GM18511 (cell line): ENCODE results near the gene RTKN2.
A peak's percentile ranks its signal among the peaks of the same experiment; 100 is the strongest.
"Not testable (repeated sequence)": the region's sequence is repeated elsewhere in the genome, so short reads cannot be mapped to it uniquely, and the experiment has no call there.

Source experiments
- ATAC-seq: cut with Tn5 transposase; IDR thresholded peaks from one replicate; pipeline ENCODE4 v1.9.1; 2021; ENCODE audit warnings: mild to moderate bottlenecking, moderate library complexity; ENCODE audit not compliant: unreplicated experiment

RTKN2 gene

GRCh38 chr10:62268399-62269114 is at the start of gene RTKN2:
RTKN2 (minus strand) TSS chr10:62268844; CDS start chr10:62268610, 234 bp downstream.
- ATAC-seq: peak; percentile 78

GRCh38 chr10:62317257-62317656 is 48.6 kb upstream of the RTKN2 start:
- no peak for ATAC-seq

- ATAC-seq: no peak
Observed at GRCh38 chr10:62309254-62309653, 40.6 kb upstream of the RTKN2 start.

- ATAC-seq: no peak
Observed at GRCh38 chr10:62308101-62308500, 39.5 kb upstream of the RTKN2 start.

DNA sequence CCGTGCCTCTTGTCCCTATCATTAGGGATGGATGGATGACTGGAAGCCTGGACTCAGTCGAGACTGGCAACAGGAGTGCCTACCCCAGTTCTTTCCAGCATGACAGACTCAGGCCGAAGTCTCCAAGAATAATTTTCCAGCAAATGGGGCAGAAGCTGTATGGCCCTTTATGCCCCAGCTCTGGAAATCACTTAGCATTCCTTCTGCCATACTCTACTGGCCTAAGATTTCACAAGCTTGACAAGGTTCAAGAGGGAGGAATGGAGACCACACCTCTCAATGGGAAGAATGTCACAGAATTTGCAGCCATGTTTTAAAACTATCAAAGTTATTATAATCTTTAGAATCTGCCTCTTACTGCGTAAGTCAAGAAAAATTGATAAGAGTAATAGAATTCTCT is 39.0 kb upstream of the RTKN2 start:
- ATAC-seq: no peak

- ATAC-seq: no peak
Observed at GRCh38 chr10:62306663-62307062, 38.0 kb upstream of the RTKN2 start.

DNA sequence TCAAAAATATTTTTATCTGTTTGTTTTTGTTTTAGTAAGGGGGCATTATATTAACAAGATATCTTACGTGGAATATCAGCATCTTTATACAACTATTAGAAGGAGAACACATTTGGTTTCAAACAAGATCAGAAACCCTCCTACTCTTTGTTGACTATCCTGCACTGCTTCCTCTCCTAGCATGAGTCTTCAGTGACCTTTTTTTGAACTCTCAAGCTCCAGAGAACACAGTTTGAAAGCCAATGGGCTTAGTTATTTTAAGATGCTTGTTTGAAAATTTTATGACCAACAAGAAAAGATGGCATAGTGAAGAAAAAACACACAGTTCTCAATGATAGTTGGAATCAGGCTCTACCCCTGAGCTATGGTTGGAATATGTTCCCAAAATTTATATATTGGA is 37.2 kb upstream of the RTKN2 start:
- ATAC-seq: no peak

DNA sequence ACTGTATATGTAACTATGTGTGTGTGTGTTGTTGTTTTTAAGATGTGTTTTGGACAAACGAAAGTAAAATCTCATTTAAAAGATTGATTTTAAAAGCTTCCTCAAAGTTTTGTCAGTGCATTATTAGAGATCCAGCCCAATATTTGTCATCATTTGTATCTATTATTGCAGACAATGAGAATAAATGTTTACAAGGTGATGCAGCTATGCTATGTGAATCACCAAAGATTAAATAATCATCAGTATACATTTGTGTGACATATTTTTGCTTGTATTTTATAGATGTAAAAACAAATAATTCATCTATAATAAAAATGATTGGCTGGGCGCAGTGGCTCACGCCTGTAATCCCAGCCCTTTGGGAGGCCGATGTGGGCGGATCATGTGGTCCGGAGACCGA is 35.3 kb upstream of the RTKN2 start:
- ATAC-seq: no peak

- no peak for ATAC-seq
Observed at GRCh38 chr10:62302760-62303159, 34.1 kb upstream of the RTKN2 start.

DNA sequence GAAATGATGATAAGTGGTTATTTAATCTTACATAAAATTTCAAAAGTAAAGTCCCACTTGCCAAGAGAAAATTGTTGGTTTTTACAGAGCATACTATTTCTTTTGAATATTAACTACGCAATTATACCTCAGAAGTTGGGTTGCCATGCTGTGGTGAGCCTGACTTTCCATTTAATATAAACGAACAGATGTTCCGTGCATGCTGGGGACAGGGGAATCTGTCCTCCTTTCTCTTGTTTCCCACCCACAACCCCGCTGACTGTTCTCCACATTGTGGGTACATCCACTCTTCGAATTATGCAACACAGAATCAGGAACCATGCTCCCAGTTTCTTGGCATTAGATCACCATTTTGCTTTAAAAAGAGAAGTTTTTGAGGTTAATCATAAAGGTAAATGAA is 29.2 kb upstream of the RTKN2 start:
- no peak for ATAC-seq

GRCh38 chr10:62284221-62284620 is 15.6 kb upstream of the RTKN2 start:
- no peak for ATAC-seq

DNA sequence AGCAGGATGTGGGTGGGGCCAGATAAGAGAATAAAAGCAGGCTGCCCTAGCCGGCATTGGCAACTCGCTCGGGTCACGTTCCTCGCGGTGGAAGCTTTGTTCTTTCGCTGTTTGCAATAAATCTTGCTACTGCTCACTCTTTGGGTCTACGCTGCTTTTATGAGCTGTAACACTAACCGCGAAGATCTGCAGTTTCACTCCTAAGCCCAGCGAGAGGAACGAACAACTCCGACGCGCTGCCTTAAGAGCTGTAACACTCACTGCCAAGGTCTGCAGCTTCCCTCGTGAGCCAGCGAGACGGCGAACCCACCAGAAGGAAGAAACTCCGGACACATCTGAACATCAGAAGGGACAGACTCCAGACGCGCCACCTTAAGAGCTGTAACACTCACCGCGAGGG is 12.7 kb upstream of the RTKN2 start:
- ATAC-seq: not testable (repeated sequence)

GRCh38 chr10:62280392-62280791 is 11.7 kb upstream of the RTKN2 start:
- not testable (repeated sequence) for ATAC-seq

- ATAC-seq: no peak
Observed at GRCh38 chr10:62278441-62278910, 9.8 kb upstream of the RTKN2 start.

DNA sequence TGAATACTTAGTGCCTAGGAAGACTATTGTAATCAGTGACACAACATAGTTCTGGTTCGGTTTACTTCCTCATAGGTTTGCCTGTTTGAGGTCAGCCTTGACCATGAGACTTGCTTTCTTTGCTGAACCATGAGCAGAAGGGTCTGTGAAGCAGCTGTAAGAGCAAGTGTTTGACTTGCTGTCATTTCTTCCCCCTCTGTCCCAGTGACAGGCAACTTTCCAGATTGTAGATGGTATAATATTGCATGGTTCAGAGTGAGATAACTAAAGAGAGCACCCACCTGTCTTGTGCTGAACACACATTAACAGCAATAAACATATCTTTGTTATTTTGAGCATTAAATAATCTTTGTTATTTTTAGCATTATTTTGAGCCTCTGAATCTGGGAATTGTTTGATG is 9.3 kb upstream of the RTKN2 start:
- no peak for ATAC-seq

- ATAC-seq: no peak
Observed at GRCh38 chr10:62270020-62270419, 1.4 kb upstream of the RTKN2 start.

GRCh38 chr10:62268027-62268398 is 631 bp downstream of the RTKN2 start:
- no peak for ATAC-seq

GRCh38 chr10:62266611-62267010 is 2.0 kb downstream of the RTKN2 start:
- ATAC-seq: no peak

- no peak for ATAC-seq
Observed at GRCh38 chr10:62266147-62266546, 2.5 kb downstream of the RTKN2 start.

- ATAC-seq: no peak
Observed at GRCh38 chr10:62264702-62265436, 3.8 kb downstream of the RTKN2 start.

GRCh38 chr10:62264126-62264525 is 4.5 kb downstream of the RTKN2 start:
- no peak for ATAC-seq

DNA sequence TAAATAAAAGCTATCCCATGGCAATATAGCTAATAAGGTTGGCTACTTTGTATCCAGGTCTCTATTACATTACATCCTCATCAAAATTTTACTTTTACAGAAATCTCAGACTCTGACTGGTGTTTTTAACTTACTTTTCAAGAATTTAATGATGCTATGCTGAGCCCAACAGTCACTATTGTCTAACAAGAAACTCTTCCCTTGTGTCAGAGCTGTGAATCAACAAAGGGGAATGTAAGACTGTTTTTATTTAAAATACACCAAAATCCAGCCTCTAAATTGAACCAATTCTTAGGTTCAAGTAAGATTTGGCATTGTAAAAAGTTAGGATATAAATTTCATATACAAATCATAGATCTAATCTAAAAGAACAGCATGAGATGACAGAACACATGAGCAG is 7.0 kb downstream of the RTKN2 start:
- ATAC-seq: no peak
